IMR-90 (cell line): ENCODE data around the gene PUDP. TPM values are rescaled to one million over a fixed set of nuclear protein-coding genes. Genes with fewer than 3 reads are reported as not detected.

Experiments used
- ATAC-seq: fragments of 200-7000 bp; cut with Tn5 transposase; 2 replicates; pipeline ENCODE4 v1.9.1; 2020; ENCODE audit warnings: low read depth, mild to moderate bottlenecking, moderate library complexity
- BruUV-seq: library from RNA; stranded (reverse); fragments of 400-500 nt; replicated peaks from 2 replicates; lab custom pipeline; 2021; lab: Mats Ljungman, UMichigan
- CTCF ChIA-PET: fragments of 300-600 bp; formaldehyde crosslinking; extraction: SDS; loops from one replicate; lab custom pipeline; 2021; ENCODE audit warnings: antibody characterized with exemption; lab: Yijun Ruan, JAX
- POLR2A ChIA-PET: fragments of 300-600 bp; sonication (Branson Sonifier 250); formaldehyde crosslinking; loops from one replicate; lab custom pipeline; 2022; ENCODE audit warnings: antibody characterized with exemption; ENCODE audit not compliant: unreplicated experiment; lab: Charles Lee
- DNase-seq: peaks from one replicate; pipeline ENCODE4 v3.0.0; 2013
- H2AFZ ChIP-seq: replicated peaks from 2 replicates; pipeline ENCODE3; 2013; ENCODE audit warnings: low read length, mild to moderate bottlenecking; ENCODE audit not compliant: poor library complexity
- H2AK5ac ChIP-seq: 2 replicates; pipeline ENCODE4 v1.6.1; 2013; ENCODE audit warnings: low read depth, low read length, inconsistent platforms
- H2AK9ac ChIP-seq: replicated peaks from 2 replicates; pipeline ENCODE3; 2013; ENCODE audit warnings: mild to moderate bottlenecking, low read depth, low read length, moderate library complexity; ENCODE audit not compliant: poor library complexity
- H2BK120ac ChIP-seq: 2 replicates; pipeline ENCODE4 v1.6.1; 2013; ENCODE audit warnings: low read depth, low read length, inconsistent platforms
- H2BK15ac ChIP-seq: 3 replicates; pipeline ENCODE4 v1.6.1; 2013; ENCODE audit warnings: low read depth, low read length, inconsistent platforms
- H2BK20ac ChIP-seq: 2 replicates; pipeline ENCODE4 v1.6.1; 2013; ENCODE audit warnings: low read depth, mild to moderate bottlenecking, inconsistent platforms, low read length, moderate library complexity
- H2BK5ac ChIP-seq: 2 replicates; pipeline ENCODE4 v1.6.1; 2013; ENCODE audit warnings: mild to moderate bottlenecking, low read depth, low read length, inconsistent platforms; ENCODE audit not compliant: poor library complexity, severe bottlenecking
- H3K14ac ChIP-seq: replicated peaks from 2 replicates; pipeline ENCODE4 v1.6.1; 2013; ENCODE audit warnings: low read depth, low read length, inconsistent platforms
- H3K18ac ChIP-seq: 2 replicates; pipeline ENCODE4 v1.6.1; 2013; ENCODE audit warnings: low read depth, low read length, control low read depth
- H3K23ac ChIP-seq: 2 replicates; pipeline ENCODE4 v1.6.1; 2013; ENCODE audit warnings: low read depth, low read length, inconsistent platforms
- H3K27ac ChIP-seq: 2 replicates; pipeline ENCODE4 v1.5.1; 2013; ENCODE audit warnings: mild to moderate bottlenecking, control low read depth, low read length; ENCODE audit not compliant: insufficient read depth
- H3K27me3 ChIP-seq: 2 replicates; pipeline ENCODE4 v1.6.1; 2013; ENCODE audit warnings: low read length; ENCODE audit not compliant: control insufficient read depth, insufficient read depth
- H3K36me3 ChIP-seq: 2 replicates; pipeline ENCODE4 v1.6.1; 2013; ENCODE audit warnings: low read length, mixed read lengths; ENCODE audit not compliant: control insufficient read depth, insufficient read depth
- H3K4ac ChIP-seq: 2 replicates; pipeline ENCODE4 v1.6.1; 2013; ENCODE audit warnings: low read depth, low read length, inconsistent platforms
- H3K4me1 ChIP-seq: 2 replicates; pipeline ENCODE4 v1.6.1; 2013; ENCODE audit warnings: low read length, mixed read lengths; ENCODE audit not compliant: control insufficient read depth, insufficient read depth
- H3K4me2 ChIP-seq: 2 replicates; pipeline ENCODE4 v1.6.1; 2013; ENCODE audit warnings: low read depth, mild to moderate bottlenecking, control low read depth, low read length, moderate library complexity
- H3K4me3 ChIP-seq: 2 replicates; pipeline ENCODE4 v1.5.1; 2013; ENCODE audit warnings: low read depth, mild to moderate bottlenecking, control low read depth, low read length, moderate library complexity; ENCODE audit not compliant: insufficient read depth
- H3K56ac ChIP-seq: 2 replicates; pipeline ENCODE4 v1.6.1; 2013; ENCODE audit warnings: low read length, inconsistent platforms; ENCODE audit not compliant: insufficient read depth; ENCODE audit errors: extremely low read depth
- H3K79me1 ChIP-seq, 2 experiments: 2 replicates each; pipeline ENCODE4 v1.6.1; 2013; ENCODE audit warnings: low read length in 2 of 2, inconsistent platforms in 1 of 2, low read depth in 1 of 2
- H3K9ac ChIP-seq: 2 replicates; pipeline ENCODE4 v1.6.1; 2013; ENCODE audit warnings: low read depth, low read length, control low read depth
- H3K9me1 ChIP-seq: 2 replicates; pipeline ENCODE4 v1.6.1; 2013; ENCODE audit warnings: low read length, inconsistent platforms; ENCODE audit not compliant: insufficient read depth
- H3K9me3 ChIP-seq: 2 replicates; pipeline ENCODE4 v1.6.1; 2013; ENCODE audit warnings: low read length; ENCODE audit not compliant: control insufficient read depth, insufficient read depth
- H4K20me1 ChIP-seq: 2 replicates; pipeline ENCODE4 v1.6.1; 2013; ENCODE audit warnings: low read length, inconsistent platforms; ENCODE audit not compliant: insufficient read depth
- H4K5ac ChIP-seq: 2 replicates; pipeline ENCODE4 v1.6.1; 2013; ENCODE audit warnings: mild to moderate bottlenecking, low read depth, low read length, control low read depth
- H4K8ac ChIP-seq, 2 experiments: 2 replicates each; pipeline ENCODE4 v1.6.1; 2013; ENCODE audit warnings: low read depth in 2 of 2, low read length in 2 of 2, control low read depth in 1 of 2, inconsistent platforms in 1 of 2
- H4K91ac ChIP-seq: 2 replicates; pipeline ENCODE4 v1.6.1; 2013; ENCODE audit warnings: low read depth, low read length, inconsistent platforms; ENCODE audit not compliant: insufficient read depth
- BHLHE40 ChIP-seq: fragments of 150-350 bp; IDR thresholded peaks from 2 replicates; pipeline ENCODE4 v1.6.1; 2016; ENCODE audit warnings: mild to moderate bottlenecking, low read depth, low read length
- CHD1 ChIP-seq: IDR thresholded peaks from 2 replicates; pipeline ENCODE4 v1.6.1; 2012; ENCODE audit warnings: low read depth, low read length, improper control_type of control experiment
- FOS ChIP-seq: fragments of 150-350 bp; IDR thresholded peaks from 2 replicates; pipeline ENCODE4 v1.6.1; 2016; ENCODE audit warnings: low read depth, low read length
- MAZ ChIP-seq: IDR thresholded peaks from 2 replicates; pipeline ENCODE4 v1.6.1; 2012; ENCODE audit warnings: low read depth, mild to moderate bottlenecking, low read length, improper control_type of control experiment, moderate library complexity, borderline replicate concordance
- MXI1 ChIP-seq: IDR thresholded peaks from 2 replicates; pipeline ENCODE4 v1.6.1; 2012; ENCODE audit warnings: low read depth, mild to moderate bottlenecking, low read length, moderate library complexity, borderline replicate concordance
- RAD21 ChIP-seq: IDR thresholded peaks from 2 replicates; pipeline ENCODE4 v1.6.1; 2012; ENCODE audit warnings: low read length, improper control_type of control experiment
- RCOR1 ChIP-seq: IDR thresholded peaks from 2 replicates; pipeline ENCODE4 v1.6.1; 2012; ENCODE audit warnings: mild to moderate bottlenecking, low read length, improper control_type of control experiment; ENCODE audit not compliant: insufficient replicate concordance
- WGBS, 2 experiments: methylation state at CpG; one replicate each; pipeline versions ENCODE4 v1.1.5 to v1.1.7; 2013; ENCODE audit warnings: missing lambda C conversion rate in 2 of 2; ENCODE audit not compliant: insufficient read length in 1 of 2; ENCODE audit errors: extremely low coverage in 2 of 2; 5-methylcytosine and 5-hydroxymethylcytosine counted together
- dilution Hi-C: fragments of 300-500 bp; cut with HindIII; formaldehyde crosslinking; loops from one replicate; pipeline ENCODE4 v1.14.3; 2018; ENCODE audit warnings: low sequenced_read_pairs; ENCODE audit not compliant: unreplicated experiment
- in situ Hi-C: fragments of 300-500 bp; cut with MboI; formaldehyde crosslinking; loops from 3 replicates; pipeline ENCODE4 v1.14.3; 2019; ENCODE audit warnings: low sequenced_read_pairs, inconsistent platforms, mixed read lengths
- intact Hi-C: fragments of 100-400 bp; cut with micrococcal nuclease; formaldehyde crosslinking; loops from 2 replicates; pipeline ENCODE4 v1.10.0; 2022
- polyA plus RNA-seq, 3 experiments: library from polyadenylated mRNA; depleted of rRNA; stranded (reverse); fragments of >200 nt; gene quantifications; 2 replicates each; pipeline ENCODE4 v1.2.3, GENCODE V29; 2012; ENCODE audit warnings: low replicate concordance in 1 of 3
- total RNA-seq: library from RNA; depleted of rRNA; stranded (reverse); fragments of >200 nt; gene quantifications from 2 replicates; pipeline ENCODE4 v1.2.3, GENCODE V29; 2012
- TF ChIP-seq, protein P1 (sequence below): fragments of 150-350 bp; IDR thresholded peaks from 2 replicates; pipeline ENCODE4 v1.6.1; 2016; ENCODE audit warnings: low read depth, mild to moderate bottlenecking, low read length, moderate library complexity, borderline replicate concordance
- TF ChIP-seq, protein P2 (sequence below): conservative IDR thresholded peaks from 2 replicates; pipeline ENCODE4 v1.5.1; 2012; ENCODE audit warnings: mild to moderate bottlenecking, low read depth, low read length, improper control_type of control experiment

The PUDP gene
- total and polyA plus RNA-seq, 2 of the 4 experiments (the other 2 are of a cell fraction): 22.2 to 28.6 TPM

DNA sequence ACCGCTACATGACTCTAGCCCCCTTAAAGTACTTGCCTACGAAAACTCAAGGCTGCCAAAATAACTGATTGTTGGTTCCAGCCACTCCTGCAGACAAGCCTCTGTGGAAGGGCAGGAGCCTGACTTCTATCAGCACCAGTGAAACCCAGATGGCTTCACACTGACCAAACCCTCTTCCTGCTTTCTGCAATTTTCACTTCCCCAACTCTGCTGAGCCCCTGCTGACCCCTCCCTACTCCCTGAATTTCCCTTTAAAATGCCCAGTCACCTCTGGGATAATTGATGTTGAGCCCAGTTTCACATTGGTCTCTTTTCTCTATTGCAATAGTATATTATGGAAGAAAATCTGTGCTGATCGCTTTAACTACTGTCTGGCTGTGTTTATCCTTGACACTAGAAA lies 62.1 kb downstream of the PUDP start:
- Histone ChIP-seq H2AK5ac (no peak overlapping the region), H3K4me2 (no peak overlapping the region), H3K9me3 (no peaks in the 10 kb centered on the region), H3K79me1 (peaks cover 0 to 7% of the 10 kb centered on the region in 2 experiments; a peak in 2 of 4 replicates), H3K18ac (no peak overlapping the region), H2AK9ac (no peak overlapping the region), H3K56ac (no peak overlapping the region), H4K91ac (no peak overlapping the region), H3K9me1 (peaks cover 7% of the 10 kb centered on the region), H3K4me3 (no peak overlapping the region), H4K8ac (no peak overlapping the region), H3K23ac (no peak overlapping the region), H4K20me1 (peaks cover 67% of the 10 kb centered on the region), H3K27me3 (peaks cover 4% of the 10 kb centered on the region; the same call in 1 of the 2 replicates), H3K36me3 (peaks cover 9% of the 10 kb centered on the region), H2AFZ (no peak overlapping the region), H3K27ac (no peak overlapping the region), H3K9ac (no peak overlapping the region), H3K4ac (no peak overlapping the region), H2BK5ac (no peak overlapping the region), H2BK15ac (no peak overlapping the region), H2BK20ac (no peak overlapping the region), H3K4me1 (peaks cover 4% of the 10 kb centered on the region), H3K14ac (no peak overlapping the region), H4K5ac (no peak overlapping the region), H2BK120ac (no peak overlapping the region)
- ATAC-seq: no peak
- TF ChIP-seq CHD1 (no peak), RCOR1 (no peak), BHLHE40 (no peak), MAZ (no peak), RAD21 (no peak), MXI1 (no peak), FOS (no peak)
- TF ChIP-seq, protein P1, sequence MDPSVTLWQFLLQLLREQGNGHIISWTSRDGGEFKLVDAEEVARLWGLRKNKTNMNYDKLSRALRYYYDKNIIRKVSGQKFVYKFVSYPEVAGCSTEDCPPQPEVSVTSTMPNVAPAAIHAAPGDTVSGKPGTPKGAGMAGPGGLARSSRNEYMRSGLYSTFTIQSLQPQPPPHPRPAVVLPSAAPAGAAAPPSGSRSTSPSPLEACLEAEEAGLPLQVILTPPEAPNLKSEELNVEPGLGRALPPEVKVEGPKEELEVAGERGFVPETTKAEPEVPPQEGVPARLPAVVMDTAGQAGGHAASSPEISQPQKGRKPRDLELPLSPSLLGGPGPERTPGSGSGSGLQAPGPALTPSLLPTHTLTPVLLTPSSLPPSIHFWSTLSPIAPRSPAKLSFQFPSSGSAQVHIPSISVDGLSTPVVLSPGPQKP: no peak
- TF ChIP-seq, protein P2, sequence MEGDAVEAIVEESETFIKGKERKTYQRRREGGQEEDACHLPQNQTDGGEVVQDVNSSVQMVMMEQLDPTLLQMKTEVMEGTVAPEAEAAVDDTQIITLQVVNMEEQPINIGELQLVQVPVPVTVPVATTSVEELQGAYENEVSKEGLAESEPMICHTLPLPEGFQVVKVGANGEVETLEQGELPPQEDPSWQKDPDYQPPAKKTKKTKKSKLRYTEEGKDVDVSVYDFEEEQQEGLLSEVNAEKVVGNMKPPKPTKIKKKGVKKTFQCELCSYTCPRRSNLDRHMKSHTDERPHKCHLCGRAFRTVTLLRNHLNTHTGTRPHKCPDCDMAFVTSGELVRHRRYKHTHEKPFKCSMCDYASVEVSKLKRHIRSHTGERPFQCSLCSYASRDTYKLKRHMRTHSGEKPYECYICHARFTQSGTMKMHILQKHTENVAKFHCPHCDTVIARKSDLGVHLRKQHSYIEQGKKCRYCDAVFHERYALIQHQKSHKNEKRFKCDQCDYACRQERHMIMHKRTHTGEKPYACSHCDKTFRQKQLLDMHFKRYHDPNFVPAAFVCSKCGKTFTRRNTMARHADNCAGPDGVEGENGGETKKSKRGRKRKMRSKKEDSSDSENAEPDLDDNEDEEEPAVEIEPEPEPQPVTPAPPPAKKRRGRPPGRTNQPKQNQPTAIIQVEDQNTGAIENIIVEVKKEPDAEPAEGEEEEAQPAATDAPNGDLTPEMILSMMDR: no peak
- BruUV-seq: no TSS peak
- DNase-seq: no peak
- in situ Hi-C loops (no loop called here), intact Hi-C loops (no loop called here), dilution Hi-C loops (no loop called here)
- ChIA-PET CTCF (no interaction called here), POLR2A (no interaction called here)
- WGBS, 2 experiments: 100% methylated on average over 1 of the region's 3 CpGs; no CpG with 5 or more reads in 1 of the 2 experiments
